Bronchial epithelial cell (primary cell): ENCODE data around the gene MCC. TPM values are rescaled to one million over a fixed set of nuclear protein-coding genes. Genes with fewer than 3 reads are reported as not detected.
A peak's percentile ranks its signal among the peaks of the same experiment; 100 is the strongest.

Experiments used
- DNase-seq: peaks from one replicate; pipeline ENCODE4 v3.0.0-alpha.2; 2010; ENCODE audit warnings: low read depth
- FAIRE-seq: peaks from 2 replicates; lab custom pipeline; 2011; peaks lifted over from hg19 to GRCh38; lab: Jason Lieb, UNC
- H3K27me3 ChIP-seq: 2 replicates; pipeline ENCODE4 v1.5.1; 2011; ENCODE audit warnings: low read length; ENCODE audit not compliant: control insufficient read depth, insufficient read depth
- H3K36me3 ChIP-seq: 2 replicates; pipeline ENCODE4 v1.5.1; 2011; ENCODE audit warnings: low read length; ENCODE audit not compliant: control insufficient read depth, insufficient read depth
- H3K4me3 ChIP-seq: 2 replicates; pipeline ENCODE4 v1.5.1; 2011; ENCODE audit warnings: mild to moderate bottlenecking, low read depth, low read length, control low read depth
- CTCF ChIP-seq: IDR thresholded peaks from 2 replicates; pipeline ENCODE4 v1.5.1; 2011; ENCODE audit warnings: mild to moderate bottlenecking, moderate library complexity, low read length, control low read depth, inconsistent platforms; ENCODE audit not compliant: insufficient read depth, severe bottlenecking
- total RNA-seq: library from RNA; depleted of rRNA; stranded (reverse); fragments of >200 nt; gene quantifications from 2 replicates; pipeline ENCODE4 v1.2.1, GENCODE V29; 2014

MCC gene
- total RNA-seq, 1 donor from 2014 or later: 43.2 TPM

- TF ChIP-seq CTCF: no peak
- no peak for FAIRE-seq
- DNase-seq: peak; percentile 52
- Histone ChIP-seq H3K36me3 (no peaks in the 10 kb centered on the region), H3K27me3 (no peaks in the 10 kb centered on the region), H3K4me3 (no peak overlapping the region)
These were observed 515.2 kb downstream of the MCC start for GRCh38 chr5:112973036-112973435.

Other genes starting within 250 kb of the MCC start
- 0.26 TPM in 2 replicates for gene TSSK1B, start 53.5 kb downstream of the MCC start, total RNA-seq
- 17.1 and 21.5 TPM in 2 replicates for gene YTHDC2, start 25.2 kb upstream of the MCC start, total RNA-seq